ENCODE results near the gene PDAP1. TPM values are rescaled to one million over a fixed set of nuclear protein-coding genes. Genes with fewer than 3 reads are reported as not detected.

The PDAP1 gene
- total and polyA plus RNA-seq, 10 of the 15 experiments (the other 5 are each of a cell fraction or from before 2014, with no cell fraction given), result 6.6 to 200 (median 87.7) TPM

- TF ChIP-seq RCOR1 (conservative IDR thresholded peaks at IDR 0.05; ENCODE audit: low read depth, low read length) (no peak), ESRRA (IDR thresholded peaks at IDR 0.05; ENCODE audit: low read length) (no peak; the same call in 1 of the 2 replicates), WRNIP1 (IDR thresholded peaks at IDR 0.05; ENCODE audit: borderline replicate concordance, low read depth, low read length) (no peak), RELA (IDR thresholded peaks at IDR 0.05; ENCODE audit: borderline replicate concordance, partially characterized antibody) (peak; percentile 84), BRCA1 (IDR thresholded peaks at IDR 0.05; ENCODE audit: low read depth, low read length) (no peak), ZNF384 (IDR thresholded peaks at IDR 0.05; ENCODE audit: borderline replicate concordance, low read depth, low read length) (no peak), HDAC6 (IDR thresholded peaks at IDR 0.05; ENCODE audit: unreplicated experiment) (peak; percentile 43), POU2F2 (IDR thresholded peaks at IDR 0.05; ENCODE audit: borderline replicate concordance, low read depth, low read length) (no peak; the same call in 1 of the 3 replicates), DPF2 (IDR thresholded peaks at IDR 0.05) (peak; percentile 6; the same call in 1 of the 2 replicates), CUX1 (IDR thresholded peaks at IDR 0.05; ENCODE audit: insufficient replicate concordance, low read depth, low read length) (no peak), CEBPB (IDR thresholded peaks at IDR 0.05; ENCODE audit: borderline replicate concordance in 1 of 2, low read depth in 2 of 2, low read length in 2 of 2) (no peak), BACH1 (IDR thresholded peaks at IDR 0.05; ENCODE audit: borderline replicate concordance) (no peak; the same call in 1 of the 2 replicates), TAF1 (IDR thresholded peaks at IDR 0.05; ENCODE audit: borderline replicate concordance, low read depth, low read length) (peak; percentile 73), RAD51 (IDR thresholded peaks at IDR 0.05) (peak; percentile 38), CHD2 (IDR thresholded peaks at IDR 0.05; ENCODE audit: borderline replicate concordance, low read depth, low read length) (no peak), HCFC1 (IDR thresholded peaks at IDR 0.05; ENCODE audit: low read length) (0 out of 2 replicates have a peak, but pooled peaks have one; percentile 8), NBN (IDR thresholded peaks at IDR 0.05) (peak; percentile 55), SMAD1 (IDR thresholded peaks at IDR 0.05; ENCODE audit: low read depth, partially characterized antibody) (peak; percentile 35), HDGF (IDR thresholded peaks at IDR 0.05) (peak; percentile 91; the same call in 1 of the 2 replicates), RBBP5 (conservative IDR thresholded peaks at IDR 0.05) (no peak; the same call in 1 of the 2 replicates), ETV6 (conservative IDR thresholded peaks at IDR 0.05 in 1 of 2, IDR thresholded peaks at IDR 0.05 in 1 of 2; ENCODE audit: borderline replicate concordance in 1 of 2, low read depth in 1 of 2) (peak in 1 of 2 experiments; percentile 50; a peak in 1 of 4 replicates), NRF1 (conservative IDR thresholded peaks at IDR 0.05; ENCODE audit: low read depth, low read length) (peak; percentile 45), MEF2B (IDR thresholded peaks at IDR 0.05; ENCODE audit: partially characterized antibody, poor library complexity, severe bottlenecking) (peak; percentile 46), SP1 (IDR thresholded peaks at IDR 0.05; ENCODE audit: low read depth, low read length) (peak; percentile 64), ATF7 (IDR thresholded peaks at IDR 0.05; ENCODE audit: low read depth) (0 out of 2 replicates have a peak, but pooled peaks have one; percentile 46), EGR1 (IDR thresholded peaks at IDR 0.05; ENCODE audit: borderline replicate concordance in 1 of 2, low read depth in 2 of 2, low read length in 2 of 2) (peak in 1 of 2 experiments; percentile 51; a peak in 1 of 3 replicates), RAD21 (IDR thresholded peaks at IDR 0.05; ENCODE audit: insufficient read depth, low read depth, low read length) (no peak)
Measured at GRCh38 chr7:99380823-99381663, 27.4 kb downstream of the PDAP1 start (continued).
